Mucosa of stomach (tissue), 1 donor: Measurements from ENCODE around the gene GPR61.

Experiments
- H3K27me3 ChIP-seq: one replicate; pipeline ENCODE4 v1.7.0; 2013; ENCODE audit warnings: mild to moderate bottlenecking, low read length; ENCODE audit not compliant: control insufficient read depth, insufficient read depth
- H3K36me3 ChIP-seq: one replicate; pipeline ENCODE4 v1.7.0; 2013; ENCODE audit warnings: low read length; ENCODE audit not compliant: control insufficient read depth, insufficient read depth
- H3K4me1 ChIP-seq: one replicate; pipeline ENCODE4 v1.7.0; 2013; ENCODE audit warnings: mild to moderate bottlenecking, low read length; ENCODE audit not compliant: control insufficient read depth, insufficient read depth
- H3K4me3 ChIP-seq: one replicate; pipeline ENCODE4 v1.7.0; 2013; ENCODE audit warnings: low read length
- H3K9ac ChIP-seq: one replicate; pipeline ENCODE4 v1.7.0; 2013; ENCODE audit warnings: mild to moderate bottlenecking, low read length, moderate library complexity
- H3K9me3 ChIP-seq: one replicate; pipeline ENCODE4 v1.7.0; 2013; ENCODE audit warnings: mild to moderate bottlenecking, low read length, moderate library complexity; ENCODE audit not compliant: control insufficient read depth
- donor health status: Pancreatic carcinoma.

Gene GPR61

DNA sequence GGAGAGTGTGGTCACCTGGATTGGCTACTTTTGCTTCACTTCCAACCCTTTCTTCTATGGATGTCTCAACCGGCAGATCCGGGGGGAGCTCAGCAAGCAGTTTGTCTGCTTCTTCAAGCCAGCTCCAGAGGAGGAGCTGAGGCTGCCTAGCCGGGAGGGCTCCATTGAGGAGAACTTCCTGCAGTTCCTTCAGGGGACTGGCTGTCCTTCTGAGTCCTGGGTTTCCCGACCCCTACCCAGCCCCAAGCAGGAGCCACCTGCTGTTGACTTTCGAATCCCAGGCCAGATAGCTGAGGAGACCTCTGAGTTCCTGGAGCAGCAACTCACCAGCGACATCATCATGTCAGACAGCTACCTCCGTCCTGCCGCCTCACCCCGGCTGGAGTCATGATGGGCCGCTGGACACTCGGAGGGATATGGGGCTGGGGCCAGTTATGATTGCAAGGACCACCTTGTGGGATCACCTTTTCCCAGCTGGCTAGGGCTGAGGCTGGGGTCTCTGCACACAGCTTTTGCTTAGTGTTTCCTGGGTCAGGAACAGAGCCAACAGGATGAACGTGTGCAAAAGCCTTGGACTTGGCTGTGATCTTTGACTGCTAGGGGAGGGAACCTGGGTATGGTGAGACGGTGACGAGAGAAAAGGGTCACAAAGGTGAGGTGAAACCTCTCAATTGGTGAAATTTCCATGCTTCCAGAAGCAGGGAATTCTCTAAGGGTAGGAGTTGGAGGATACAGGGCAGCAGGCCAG lies 4.5 kb downstream of the GPR61 start:
- Histone ChIP-seq H3K4me3 (no peak overlapping the region), H3K9me3 (no peaks in the 10 kb centered on the region), H3K27me3 (peaks cover 4% of the 10 kb centered on the region), H3K36me3 (no peaks in the 10 kb centered on the region), H3K9ac (no peak overlapping the region), H3K4me1 (peaks cover 6% of the 10 kb centered on the region)

GRCh38 chr1:109546311-109547109 lies 6.8 kb downstream of the GPR61 start:
- H3K4me3 ChIP-seq, result peak overlapping the region; percentile 62
- peaks cover 6% of the 10 kb centered on the region for H3K4me1 ChIP-seq
- peak overlapping the region; percentile 90 for H3K9ac ChIP-seq
- no peaks in the 10 kb centered on the region for H3K9me3 ChIP-seq
- H3K36me3 ChIP-seq, result no peaks in the 10 kb centered on the region
- no peaks in the 10 kb centered on the region for H3K27me3 ChIP-seq

DNA sequence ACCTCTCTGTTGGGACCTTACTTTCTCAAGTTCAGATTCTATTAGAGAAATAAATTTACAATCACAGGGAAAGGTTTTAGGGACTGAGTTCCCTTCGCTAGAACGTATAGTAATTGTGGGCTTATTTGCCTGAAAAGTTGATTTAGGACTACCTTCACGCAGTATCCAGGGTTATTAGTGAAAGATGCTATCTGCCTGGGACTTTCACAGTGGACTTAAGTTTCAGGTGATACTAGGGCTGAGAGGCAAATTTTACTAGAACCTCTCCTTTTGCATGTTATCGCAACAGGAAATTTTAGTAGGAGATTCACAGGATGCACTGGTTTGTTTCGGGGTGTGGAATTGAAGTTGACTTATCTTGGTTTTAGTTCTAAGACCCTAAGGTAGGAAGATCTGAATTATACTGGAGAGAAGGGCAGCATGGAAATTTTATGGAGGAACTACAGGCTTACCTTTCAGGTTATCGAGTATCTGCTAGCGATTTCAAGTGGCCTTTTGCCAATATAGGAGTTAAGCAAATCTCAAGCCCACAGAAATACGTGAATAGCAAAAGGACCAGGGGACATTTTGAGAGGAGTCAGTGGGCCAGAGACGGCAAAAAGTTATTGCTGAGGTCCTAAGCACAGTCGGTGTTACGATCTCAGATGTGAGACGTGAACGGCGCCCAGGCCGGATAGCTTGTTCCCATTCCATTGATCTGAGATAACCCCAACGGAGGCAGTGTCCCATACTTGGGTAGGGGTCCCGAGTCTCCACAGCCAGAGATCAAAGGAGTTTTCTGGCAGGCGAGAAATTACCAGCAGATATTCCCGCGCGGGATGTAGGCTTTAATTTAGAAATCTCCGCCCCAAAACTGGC lies 8.0 kb downstream of the GPR61 start:
- Histone ChIP-seq H3K4me1 (peaks cover 6% of the 10 kb centered on the region), H3K4me3 (peak overlapping the region; percentile 62), H3K9ac (peak overlapping the region; percentile 90), H3K9me3 (no peaks in the 10 kb centered on the region), H3K27me3 (no peaks in the 10 kb centered on the region), H3K36me3 (no peaks in the 10 kb centered on the region)

DNA sequence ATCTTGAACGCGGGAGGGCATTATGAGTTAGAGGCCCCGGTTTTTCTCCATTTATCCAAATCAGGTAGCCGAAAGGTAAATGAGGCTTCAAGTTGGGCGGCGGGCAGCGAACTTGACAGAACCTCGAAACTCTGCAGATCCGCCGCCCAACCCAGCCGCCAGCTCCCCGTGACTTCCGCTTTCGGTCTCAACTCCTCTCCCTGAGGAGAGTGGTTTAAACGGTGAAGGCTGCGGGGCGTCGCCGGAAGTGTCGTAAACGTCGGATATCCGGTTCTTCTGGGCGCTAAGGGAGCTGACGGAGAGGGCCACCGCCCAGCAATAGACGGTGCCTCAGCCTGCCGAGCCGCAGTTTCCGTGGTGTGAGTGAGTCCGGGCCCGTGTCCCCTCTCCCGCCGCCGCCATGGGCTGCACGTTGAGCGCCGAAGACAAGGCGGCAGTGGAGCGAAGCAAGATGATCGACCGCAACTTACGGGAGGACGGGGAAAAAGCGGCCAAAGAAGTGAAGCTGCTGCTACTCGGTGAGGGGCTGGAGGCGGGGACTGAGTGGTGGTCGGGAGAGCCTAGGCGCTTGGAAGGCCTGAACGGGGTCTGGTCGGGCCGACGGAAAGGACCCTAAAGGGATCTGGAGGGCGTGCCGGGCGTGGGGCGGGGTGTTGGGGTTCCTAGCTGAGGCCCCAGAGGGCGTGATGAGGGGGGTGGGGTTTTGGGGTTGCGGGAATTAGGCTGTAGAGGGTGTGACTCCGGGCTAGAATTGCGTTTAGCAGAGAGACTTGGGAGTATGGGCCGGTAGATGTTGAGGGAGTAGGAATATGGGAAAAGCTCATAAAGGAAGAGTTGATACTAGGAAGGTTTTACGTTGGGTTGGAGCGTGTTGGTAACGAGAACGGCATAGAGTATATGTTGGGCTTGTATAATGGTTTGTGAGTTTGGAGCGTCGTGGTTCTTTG lies 8.9 kb downstream of the GPR61 start, which contains the start of gene GNAI3:
GNAI3 (plus strand) TSS at position 295 of the 947 bp plus-strand sequence; CDS start at position 401, 106 bp downstream.
- peaks cover 6% of the 10 kb centered on the region for H3K4me1 ChIP-seq
- H3K27me3 ChIP-seq, result no peaks in the 10 kb centered on the region
- H3K9me3 ChIP-seq, result no peaks in the 10 kb centered on the region
- no peaks in the 10 kb centered on the region for H3K36me3 ChIP-seq
- peak within 1 kb of the TSS; percentile 62 for H3K4me3 ChIP-seq
- peak within 1 kb of the TSS; percentile 90 for H3K9ac ChIP-seq

DNA sequence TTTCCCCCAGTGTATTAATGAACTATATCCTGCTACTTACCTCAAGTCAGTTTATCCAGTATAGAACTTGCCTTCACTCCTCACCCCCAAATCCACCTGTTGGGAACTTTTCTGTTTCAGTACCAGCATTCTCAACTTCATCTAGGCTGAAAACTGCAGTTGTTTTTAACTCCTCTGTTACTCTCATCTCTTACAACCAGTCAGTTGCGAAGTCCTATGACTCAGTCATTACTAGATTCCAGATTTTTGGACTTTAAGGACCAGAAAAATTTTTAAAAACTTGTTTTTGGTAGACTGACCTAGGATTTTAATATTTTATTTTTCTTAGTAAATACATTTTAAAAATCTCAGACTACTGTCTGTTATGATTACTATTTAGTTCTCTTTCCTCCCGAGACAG lies 16.9 kb downstream of the GPR61 start:
- no peaks in the 10 kb centered on the region for H3K9me3 ChIP-seq
- no peaks in the 10 kb centered on the region for H3K36me3 ChIP-seq
- H3K9ac ChIP-seq, result no peak overlapping the region
- no peaks in the 10 kb centered on the region for H3K27me3 ChIP-seq
- no peak overlapping the region for H3K4me3 ChIP-seq
- H3K4me1 ChIP-seq, result no peaks in the 10 kb centered on the region

DNA sequence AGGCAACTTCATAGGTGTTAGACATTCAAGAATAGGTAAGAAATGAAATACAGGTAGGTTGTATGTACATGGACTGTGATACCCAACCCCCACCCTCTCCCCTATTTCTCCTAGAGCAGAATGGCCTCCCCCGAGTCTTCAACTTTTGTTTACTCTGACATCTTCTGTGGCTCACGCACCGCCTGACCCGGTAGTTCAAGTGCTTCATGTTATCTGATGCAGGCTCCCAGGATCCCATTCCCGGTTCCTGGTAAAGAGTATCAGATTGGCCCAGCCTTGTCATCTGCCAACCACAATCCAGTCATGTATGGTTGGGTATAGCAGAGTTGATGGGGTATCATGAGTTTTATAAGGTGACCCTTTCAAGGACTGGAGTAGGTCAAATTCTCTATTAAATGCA lies 17.8 kb downstream of the GPR61 start:
- H3K4me3 ChIP-seq, result no peak overlapping the region
- no peaks in the 10 kb centered on the region for H3K4me1 ChIP-seq
- no peaks in the 10 kb centered on the region for H3K36me3 ChIP-seq
- no peaks in the 10 kb centered on the region for H3K27me3 ChIP-seq
- no peak overlapping the region for H3K9ac ChIP-seq
- no peaks in the 10 kb centered on the region for H3K9me3 ChIP-seq

DNA sequence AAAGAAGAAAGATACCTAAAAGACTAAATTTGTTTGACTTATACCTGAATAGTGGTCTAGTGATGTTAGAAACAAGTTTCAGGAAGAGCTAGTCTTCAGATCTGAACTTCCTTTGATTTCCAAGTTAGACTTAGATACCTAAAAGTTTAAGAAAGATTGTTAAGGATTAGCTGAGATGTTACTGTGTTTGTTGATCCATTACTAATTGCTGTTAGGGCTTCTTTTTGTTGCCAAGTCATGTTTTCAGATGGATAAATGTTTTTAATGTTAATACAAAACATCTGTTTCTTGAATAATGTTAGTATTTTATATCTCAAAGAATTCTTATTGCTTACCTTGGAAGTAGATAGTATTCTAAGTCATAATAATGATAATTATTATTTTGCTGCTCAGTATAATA lies 20.3 kb downstream of the GPR61 start:
- H3K9me3 ChIP-seq, result no peaks in the 10 kb centered on the region
- no peaks in the 10 kb centered on the region for H3K27me3 ChIP-seq
- no peak overlapping the region for H3K9ac ChIP-seq
- H3K36me3 ChIP-seq, result no peaks in the 10 kb centered on the region
- no peak overlapping the region for H3K4me3 ChIP-seq
- H3K4me1 ChIP-seq, result peaks cover 11% of the 10 kb centered on the region

DNA sequence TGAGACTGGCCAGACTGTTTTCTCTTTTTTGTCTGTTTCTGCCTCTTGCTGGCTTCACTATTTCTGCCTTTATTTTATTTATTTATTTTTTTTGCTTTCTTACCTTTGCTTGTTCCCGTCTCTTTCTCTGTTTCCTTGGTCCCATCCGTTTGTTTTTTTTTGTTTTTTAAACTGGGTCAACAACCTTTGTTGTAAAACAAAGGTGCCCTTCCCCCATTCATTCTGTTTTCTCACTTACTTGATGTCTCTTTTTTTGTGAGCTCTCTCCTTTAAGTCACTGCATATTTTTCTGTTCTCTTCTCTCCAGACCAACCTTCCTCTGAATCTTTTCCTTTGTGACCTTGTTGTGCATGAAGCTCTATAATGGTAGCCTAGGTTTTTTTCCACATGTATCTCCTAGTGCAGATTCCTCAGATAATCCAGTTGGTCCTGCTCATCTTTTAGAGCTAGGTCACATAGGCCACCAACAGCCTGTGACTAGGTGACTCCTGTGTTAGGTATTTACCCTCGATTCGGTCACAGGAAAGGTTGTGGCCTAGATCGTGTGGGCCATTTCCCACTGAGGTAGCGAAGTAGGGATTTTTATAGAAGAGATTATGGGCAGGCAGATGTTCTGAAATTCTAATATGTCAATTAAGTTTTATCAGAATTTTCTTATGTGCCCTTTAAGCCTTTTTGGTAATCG lies 24.7 kb downstream of the GPR61 start:
- H3K27me3 ChIP-seq, result no peaks in the 10 kb centered on the region
- H3K36me3 ChIP-seq, result no peaks in the 10 kb centered on the region
- H3K9ac ChIP-seq, result no peak overlapping the region
- no peaks in the 10 kb centered on the region for H3K9me3 ChIP-seq
- H3K4me3 ChIP-seq, result no peak overlapping the region
- peaks cover 26% of the 10 kb centered on the region for H3K4me1 ChIP-seq

- H3K4me3 ChIP-seq, result no peak overlapping the region
- H3K9ac ChIP-seq, result no peak overlapping the region
- no peaks in the 10 kb centered on the region for H3K36me3 ChIP-seq
- peaks cover 26% of the 10 kb centered on the region for H3K4me1 ChIP-seq
- H3K9me3 ChIP-seq, result no peaks in the 10 kb centered on the region
- no peaks in the 10 kb centered on the region for H3K27me3 ChIP-seq
Observed at GRCh38 chr1:109565241-109565640, 25.6 kb downstream of the GPR61 start.

DNA sequence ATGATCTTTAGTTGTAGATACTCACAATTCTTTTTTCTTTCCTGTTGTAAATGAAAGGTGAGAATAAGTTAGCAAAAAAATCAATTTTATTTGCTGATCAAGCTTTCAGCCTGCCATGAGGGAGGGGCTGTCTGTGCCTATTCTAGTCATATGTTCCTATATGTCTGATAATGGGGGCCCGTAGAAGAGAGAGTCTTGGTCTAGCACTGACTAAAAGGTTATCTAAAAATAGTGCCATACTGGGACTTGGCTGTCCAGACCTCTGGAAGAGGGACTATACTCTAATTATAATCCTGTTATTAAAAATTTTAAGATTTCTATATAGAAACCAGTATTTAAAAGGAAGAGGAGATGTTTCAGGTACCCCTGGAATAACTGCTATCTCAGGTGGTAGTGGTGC lies 27.3 kb downstream of the GPR61 start:
- no peaks in the 10 kb centered on the region for H3K27me3 ChIP-seq
- H3K9ac ChIP-seq, result no peak overlapping the region
- H3K36me3 ChIP-seq, result no peaks in the 10 kb centered on the region
- peaks cover 30% of the 10 kb centered on the region for H3K4me1 ChIP-seq
- H3K9me3 ChIP-seq, result no peaks in the 10 kb centered on the region
- H3K4me3 ChIP-seq, result no peak overlapping the region
